CD14-positive monocyte (primary cell): ENCODE data around the gene CORO1C. TPM values are rescaled to one million over a fixed set of nuclear protein-coding genes. Genes with fewer than 3 reads are reported as not detected.

Source experiments
- DNase-seq, 3 donors: peaks; one replicate each; pipeline ENCODE4 v3.0.0-alpha.2; 2011 to 2022
- H2AFZ ChIP-seq: 2 replicates; pipeline ENCODE4 v1.6.0; 2012; ENCODE audit warnings: mild to moderate bottlenecking, low read depth, low read length, inconsistent platforms; ENCODE audit not compliant: insufficient read depth, poor library complexity, severe bottlenecking
- H3K27ac ChIP-seq, 2 donors: 1 replicate in 1 of 2; 2 replicates in 1 of 2; pipeline ENCODE4 v1.5.1; 2012 to 2013; ENCODE audit warnings: low read length in 2 of 2, control low read depth in 1 of 2, inconsistent platforms in 1 of 2, low read depth in 1 of 2, mild to moderate bottlenecking in 1 of 2
- H3K27me3 ChIP-seq, 2 donors: one replicate each; pipeline versions ENCODE4 v1.6.0 to v1.6.1; 2011 to 2013; ENCODE audit warnings: low read length in 2 of 2; ENCODE audit not compliant: control insufficient read depth in 2 of 2, insufficient read depth in 2 of 2
- H3K36me3 ChIP-seq, 2 donors: replicated peaks in 1 of 2; 1 replicate in 1 of 2; 2 replicates in 1 of 2; pipeline versions ENCODE4 v1.5.1 to v1.6.1; 2012 to 2013; ENCODE audit warnings: low read length in 2 of 2, control low read depth in 1 of 2, inconsistent platforms in 1 of 2, mild to moderate bottlenecking in 1 of 2; ENCODE audit not compliant: insufficient read depth in 2 of 2, control insufficient read depth in 1 of 2
- H3K4me1 ChIP-seq, 2 donors: 1 replicate in 1 of 2; 2 replicates in 1 of 2; pipeline versions ENCODE4 v1.5.1 to v1.6.1; 2012 to 2013; ENCODE audit warnings: low read length in 2 of 2, control low read depth in 1 of 2, inconsistent platforms in 1 of 2, mild to moderate bottlenecking in 1 of 2, moderate library complexity in 1 of 2; ENCODE audit not compliant: insufficient read depth in 2 of 2, control insufficient read depth in 1 of 2
- H3K4me2 ChIP-seq: replicated peaks from 2 replicates; pipeline ENCODE3; 2012; ENCODE audit warnings: low read length, moderate library complexity, mild to moderate bottlenecking; ENCODE audit not compliant: poor library complexity, severe bottlenecking; ENCODE audit errors: extremely low read depth
- H3K4me3 ChIP-seq, 3 experiments: fragments of 200-600 bp in 1 of 3; sonication (generic) in 1 of 3; replicated peaks in 1 of 3; 1 replicate in 2 of 3; 2 replicates in 1 of 3; pipeline ENCODE4 v1.5.1; 2011 to 2013; ENCODE audit warnings: low read length in 3 of 3, mild to moderate bottlenecking in 3 of 3, control low read depth in 2 of 3, low read depth in 2 of 3, inconsistent platforms in 1 of 3, moderate library complexity in 1 of 3
- H3K79me2 ChIP-seq: 2 replicates; pipeline ENCODE4 v1.6.0; 2012; ENCODE audit warnings: mild to moderate bottlenecking, control low read depth, inconsistent platforms, low read length, moderate library complexity; ENCODE audit not compliant: insufficient read depth
- H3K9ac ChIP-seq: 2 replicates; pipeline ENCODE4 v1.6.0; 2017; ENCODE audit warnings: low read length, mild to moderate bottlenecking; ENCODE audit not compliant: insufficient read depth, poor library complexity, severe bottlenecking
- H3K9me3 ChIP-seq, 2 donors: replicated peaks in 1 of 2; 1 replicate in 1 of 2; 2 replicates in 1 of 2; pipeline versions ENCODE4 v1.5.1 to v1.6.1; 2012 to 2013; ENCODE audit warnings: low read length in 2 of 2, control low read depth in 1 of 2; ENCODE audit not compliant: control insufficient read depth in 1 of 2, insufficient read depth in 1 of 2
- H4K20me1 ChIP-seq: 2 replicates; pipeline ENCODE4 v1.6.0; 2012; ENCODE audit warnings: mild to moderate bottlenecking, low read length, control low read depth, moderate library complexity; ENCODE audit not compliant: insufficient read depth
- H3K27ac Mint-ChIP-seq, 7 donors: one replicate each; pipeline ENCODE4 v1.8.0; 2020; ENCODE audit warnings: mild to moderate bottlenecking in 7 of 7, mixed read lengths in 7 of 7, moderate library complexity in 6 of 7, inconsistent platforms in 2 of 7
- H3K27me3 Mint-ChIP-seq, 3 donors: one replicate each; pipeline ENCODE4 v1.8.0; 2021 to 2022; ENCODE audit warnings: low read depth in 3 of 3, mild to moderate bottlenecking in 3 of 3, mixed read lengths in 3 of 3, moderate library complexity in 3 of 3, inconsistent platforms in 1 of 3
- H3K36me3 Mint-ChIP-seq, 2 donors: one replicate each; pipeline ENCODE4 v1.8.0; 2020; ENCODE audit warnings: mixed read lengths in 2 of 2, inconsistent platforms in 1 of 2, mild to moderate bottlenecking in 1 of 2
- H3K4me1 Mint-ChIP-seq: one replicate; pipeline ENCODE4 v1.8.0; 2020; ENCODE audit warnings: mild to moderate bottlenecking, mixed read lengths
- H3K4me3 Mint-ChIP-seq, 2 donors: one replicate each; pipeline ENCODE4 v1.8.0; 2020; ENCODE audit warnings: mild to moderate bottlenecking in 2 of 2, mixed read lengths in 2 of 2, moderate library complexity in 1 of 2
- H3K9me3 Mint-ChIP-seq, 7 donors: one replicate each; pipeline ENCODE4 v1.8.0; 2020 to 2022; ENCODE audit warnings: mixed read lengths in 7 of 7, mild to moderate bottlenecking in 6 of 7, moderate library complexity in 6 of 7, inconsistent platforms in 2 of 7
- WGBS: methylation state at CpG from one replicate; pipeline ENCODE4 v1.1.5; 2013; ENCODE audit warnings: missing lambda C conversion rate; ENCODE audit not compliant: insufficient coverage; 5-methylcytosine and 5-hydroxymethylcytosine counted together
- intact Hi-C, 2 donors: fragments of 100-400 bp; cut with micrococcal nuclease; formaldehyde crosslinking; loops; one replicate each; pipeline versions ENCODE4 v1.15.0 to v1.15.1; 2023
- polyA plus RNA-seq, 3 donors: library from polyadenylated mRNA; depleted of rRNA in 1 of 3; unstranded in 2 of 3; stranded (reverse) in 1 of 3; fragments of 300-500 nt in 2 of 3; fragments of >200 nt in 1 of 3; fragmentation: Illumina TruSeq in 2 of 3; gene quantifications; 1 replicate in 2 of 3; 2 replicates in 1 of 3; pipeline ENCODE4 v1.2.3, GENCODE V29; 2012 to 2021
- TF ChIP-seq, protein P1 (sequence below): fragments of 200-600 bp; IDR thresholded peaks from one replicate; pipeline ENCODE4 v1.8.0; 2022; ENCODE audit warnings: antibody characterized with exemption, mild to moderate bottlenecking

CORO1C gene
- polyA plus RNA-seq, 3 donors, result 77.5 to 285 (median 229) TPM

DNA sequence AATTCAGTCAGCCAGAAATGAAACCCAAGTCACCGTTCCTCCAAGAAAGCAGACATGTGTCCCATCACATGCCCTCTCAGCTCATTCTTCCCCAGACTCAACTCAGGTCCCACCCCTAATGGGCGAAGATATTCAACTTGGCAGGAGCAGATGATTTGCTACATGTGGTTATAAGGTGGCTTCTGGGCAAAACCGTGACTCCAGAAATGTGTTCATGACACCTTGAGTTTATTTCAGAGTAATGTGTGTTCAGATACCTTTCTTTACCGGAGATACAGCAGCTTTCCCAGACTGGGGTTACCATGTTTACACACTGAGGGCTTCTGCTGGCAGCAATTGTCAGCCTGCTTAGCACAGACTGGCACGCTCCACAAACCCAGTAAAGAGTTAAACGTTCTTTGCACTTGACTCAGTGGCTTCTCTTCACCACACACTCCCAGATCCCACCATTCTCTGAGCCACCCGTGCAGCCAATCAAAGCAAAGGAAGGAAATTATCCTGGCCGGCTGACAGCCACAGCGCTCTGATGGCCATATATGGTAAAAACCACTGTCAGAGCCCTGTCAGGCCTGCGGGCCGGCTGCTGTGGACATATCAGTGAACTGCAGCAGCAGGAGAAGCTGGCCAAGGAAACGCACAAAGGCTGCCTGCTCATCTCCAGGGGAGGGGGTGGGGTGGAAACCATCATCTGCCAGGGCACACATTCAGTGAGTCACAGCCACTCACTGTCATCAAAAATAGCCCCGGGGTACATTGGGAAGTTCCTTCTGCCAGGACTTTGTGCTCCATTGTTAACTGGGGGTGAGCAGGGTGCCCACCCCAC, 39.9 kb downstream of the CORO1C start:
- WGBS, result 1% methylated on average over 10 of the region's 13 CpGs
- intact Hi-C loops, result loop anchor here (2.0 to 5.0 kb wide), 2 partner anchors 39 to 41 kb away; partner anchors contain the start of gene CORO1C (in 2 of the 2)
- peaks cover 53 to 66% of the 10 kb centered on the region in 2 donors for H3K4me1 ChIP-seq
- Mint-ChIP-seq H3K27me3 (peaks cover 0 to 2% (median 0%) of the 10 kb centered on the region in 3 donors), H3K36me3 (peaks cover 50% of the 10 kb centered on the region in 2 donors), H3K27ac (peak overlapping the region; percentile 95 to 100 (median 99)), H3K4me1 (peaks cover 67% of the 10 kb centered on the region), H3K9me3 (no peaks in the 10 kb centered on the region), H3K4me3 (peak overlapping the region; percentile 70 to 86)
- peaks cover 5 to 26% of the 10 kb centered on the region in 2 donors for H3K36me3 ChIP-seq
- TF ChIP-seq, protein P1, sequence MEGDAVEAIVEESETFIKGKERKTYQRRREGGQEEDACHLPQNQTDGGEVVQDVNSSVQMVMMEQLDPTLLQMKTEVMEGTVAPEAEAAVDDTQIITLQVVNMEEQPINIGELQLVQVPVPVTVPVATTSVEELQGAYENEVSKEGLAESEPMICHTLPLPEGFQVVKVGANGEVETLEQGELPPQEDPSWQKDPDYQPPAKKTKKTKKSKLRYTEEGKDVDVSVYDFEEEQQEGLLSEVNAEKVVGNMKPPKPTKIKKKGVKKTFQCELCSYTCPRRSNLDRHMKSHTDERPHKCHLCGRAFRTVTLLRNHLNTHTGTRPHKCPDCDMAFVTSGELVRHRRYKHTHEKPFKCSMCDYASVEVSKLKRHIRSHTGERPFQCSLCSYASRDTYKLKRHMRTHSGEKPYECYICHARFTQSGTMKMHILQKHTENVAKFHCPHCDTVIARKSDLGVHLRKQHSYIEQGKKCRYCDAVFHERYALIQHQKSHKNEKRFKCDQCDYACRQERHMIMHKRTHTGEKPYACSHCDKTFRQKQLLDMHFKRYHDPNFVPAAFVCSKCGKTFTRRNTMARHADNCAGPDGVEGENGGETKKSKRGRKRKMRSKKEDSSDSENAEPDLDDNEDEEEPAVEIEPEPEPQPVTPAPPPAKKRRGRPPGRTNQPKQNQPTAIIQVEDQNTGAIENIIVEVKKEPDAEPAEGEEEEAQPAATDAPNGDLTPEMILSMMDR, result peak; percentile 39
- H3K9ac ChIP-seq, result peak overlapping the region; percentile 62
- H2AFZ ChIP-seq, result peak overlapping the region; percentile 46
- H3K4me3 ChIP-seq, result peak overlapping the region; percentile 12 to 56 (median 13)
- H4K20me1 ChIP-seq, result peaks cover 72% of the 10 kb centered on the region
- peaks cover 98% of the 10 kb centered on the region for H3K79me2 ChIP-seq
- peak overlapping the region; percentile 88 to 98 for H3K27ac ChIP-seq
- peak overlapping the region; percentile 59 for H3K4me2 ChIP-seq
- peak; percentile 96 to 99 (median 97) for DNase-seq
- no peaks in the 10 kb centered on the region for H3K9me3 ChIP-seq
- H3K27me3 ChIP-seq, result no peaks in the 10 kb centered on the region

DNA sequence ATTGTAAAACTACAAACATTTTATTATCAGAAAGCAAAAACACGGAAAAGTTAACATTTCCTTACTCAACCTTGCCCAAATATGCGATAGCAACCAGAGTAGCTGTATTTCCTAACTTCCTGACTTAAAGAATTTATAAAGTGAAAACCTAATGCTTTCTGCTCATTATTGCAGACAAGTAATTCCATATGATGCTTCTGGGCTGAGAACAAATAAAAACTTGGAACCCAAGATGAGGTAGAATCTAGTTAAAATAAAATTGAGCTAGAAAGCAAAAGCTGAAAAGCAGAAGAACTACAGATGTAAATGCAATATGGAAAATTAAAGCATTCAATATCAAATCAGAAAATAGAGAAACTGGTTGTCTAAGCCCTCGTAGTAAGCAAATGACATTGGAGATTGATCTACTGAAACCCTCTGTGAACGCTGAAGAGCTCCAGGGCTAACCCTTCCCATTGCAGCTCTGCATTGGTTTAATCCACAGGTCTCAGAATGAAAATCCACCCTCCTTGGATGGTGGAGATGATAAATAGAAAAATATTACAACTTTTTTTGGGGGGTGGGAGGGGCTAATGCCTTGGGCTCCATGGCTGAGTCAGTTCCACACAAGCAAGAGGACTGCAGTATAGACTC, 40.7 kb downstream of the CORO1C start:
- Histone ChIP-seq H3K4me3 (peak overlapping the region in 2 of 3 experiments; percentile 13 to 56), H3K36me3 (peaks cover 5 to 21% of the 10 kb centered on the region in 2 donors), H2AFZ (no peak overlapping the region), H3K79me2 (peaks cover 98% of the 10 kb centered on the region), H3K27me3 (no peaks in the 10 kb centered on the region), H3K27ac (peak overlapping the region; percentile 88 to 98), H3K4me2 (peak overlapping the region; percentile 59), H4K20me1 (peaks cover 72% of the 10 kb centered on the region), H3K9me3 (no peaks in the 10 kb centered on the region), H3K9ac (peak overlapping the region; percentile 62), H3K4me1 (peaks cover 55 to 66% of the 10 kb centered on the region in 2 donors)
- H3K36me3 Mint-ChIP-seq, result peaks cover 45 to 46% of the 10 kb centered on the region in 2 donors
- no peaks in the 10 kb centered on the region for H3K9me3 Mint-ChIP-seq
- peak overlapping the region; percentile 95 to 100 (median 99) for H3K27ac Mint-ChIP-seq
- no CpG with 5 or more reads among the region's 4 CpGs for WGBS
- peaks cover 0 to 2% (median 0%) of the 10 kb centered on the region in 3 donors for H3K27me3 Mint-ChIP-seq
- H3K4me3 Mint-ChIP-seq, result peak overlapping the region; percentile 70 to 86
- TF ChIP-seq, protein P1, result no peak
- DNase-seq, result no peak
- peaks cover 67% of the 10 kb centered on the region for H3K4me1 Mint-ChIP-seq
- intact Hi-C loops, result loop anchor here (2.0 to 5.0 kb wide), 2 partner anchors 40 to 42 kb away; partner anchors contain the start of gene CORO1C (in 2 of the 2)
